ENCODE results near the gene SH3RF3.

DNA sequence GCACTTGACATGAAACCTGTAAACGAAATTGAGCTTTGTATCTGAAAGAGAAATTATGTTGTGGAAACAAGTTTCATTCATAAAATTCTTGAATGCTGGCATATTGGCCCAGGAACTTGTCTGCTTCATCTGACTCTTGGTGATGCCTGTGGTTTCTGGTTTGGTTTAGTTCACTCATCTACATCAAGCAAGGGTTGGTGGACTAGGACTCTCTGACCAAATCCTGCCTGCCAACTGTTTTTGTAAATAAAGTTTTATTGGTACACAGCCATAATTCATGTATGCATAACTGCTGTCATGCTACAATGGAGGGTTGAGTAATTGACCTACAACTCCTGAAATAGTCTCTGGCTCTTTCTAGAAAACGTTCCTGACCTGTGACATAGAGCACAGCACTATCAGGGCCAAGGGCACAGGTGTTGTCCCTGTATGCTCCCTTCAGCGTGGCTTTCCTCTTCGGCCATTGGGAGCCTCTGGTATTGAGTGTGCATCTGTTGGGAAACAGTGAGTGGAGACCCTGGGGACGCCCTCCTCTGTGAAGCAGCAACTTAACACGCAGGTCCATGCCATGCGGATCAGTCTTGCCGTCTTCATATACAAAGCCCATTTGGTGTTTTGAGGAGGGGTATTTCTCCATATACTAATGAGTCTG, 226.3 kb downstream of the SH3RF3 start:
- TF ChIP-seq, protein P1, sequence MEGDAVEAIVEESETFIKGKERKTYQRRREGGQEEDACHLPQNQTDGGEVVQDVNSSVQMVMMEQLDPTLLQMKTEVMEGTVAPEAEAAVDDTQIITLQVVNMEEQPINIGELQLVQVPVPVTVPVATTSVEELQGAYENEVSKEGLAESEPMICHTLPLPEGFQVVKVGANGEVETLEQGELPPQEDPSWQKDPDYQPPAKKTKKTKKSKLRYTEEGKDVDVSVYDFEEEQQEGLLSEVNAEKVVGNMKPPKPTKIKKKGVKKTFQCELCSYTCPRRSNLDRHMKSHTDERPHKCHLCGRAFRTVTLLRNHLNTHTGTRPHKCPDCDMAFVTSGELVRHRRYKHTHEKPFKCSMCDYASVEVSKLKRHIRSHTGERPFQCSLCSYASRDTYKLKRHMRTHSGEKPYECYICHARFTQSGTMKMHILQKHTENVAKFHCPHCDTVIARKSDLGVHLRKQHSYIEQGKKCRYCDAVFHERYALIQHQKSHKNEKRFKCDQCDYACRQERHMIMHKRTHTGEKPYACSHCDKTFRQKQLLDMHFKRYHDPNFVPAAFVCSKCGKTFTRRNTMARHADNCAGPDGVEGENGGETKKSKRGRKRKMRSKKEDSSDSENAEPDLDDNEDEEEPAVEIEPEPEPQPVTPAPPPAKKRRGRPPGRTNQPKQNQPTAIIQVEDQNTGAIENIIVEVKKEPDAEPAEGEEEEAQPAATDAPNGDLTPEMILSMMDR (conservative IDR thresholded peaks at IDR 0.05 in 1 of 2, IDR thresholded peaks at IDR 0.05 in 1 of 2; ENCODE audit: low read depth in 1 of 2, low read length in 2 of 2), result no peak
- TF ChIP-seq EZH2 (IDR thresholded peaks at IDR 0.05; ENCODE audit: low read length, missing control alignments), result no peak

All from fibroblast of lung (primary cell).